Upper lobe of left lung (tissue), 6 donors: ENCODE results near the gene PRCC. TPM values are rescaled to one million over a fixed set of nuclear protein-coding genes. Genes with fewer than 3 reads are reported as not detected.

ENCODE experiments used
- ATAC-seq, 2 donors: fragments of 200-7000 bp; cut with Tn5 transposase; one replicate each; pipeline ENCODE4 v1.9.1; 2022; ENCODE audit warnings: mild to moderate bottlenecking in 2 of 2, moderate library complexity in 2 of 2; ENCODE audit not compliant: low FRiP score in 2 of 2
- DNase-seq, 2 donors: peaks; one replicate each; pipeline ENCODE4 v3.0.0-alpha.2; 2019 to 2020
- H3K27ac ChIP-seq, 4 donors: fragments of 200-600 bp; sonication (generic); one replicate each; pipeline ENCODE4 v1.5.1; 2016 to 2019
- H3K27me3 ChIP-seq, 4 donors: fragments of 200-600 bp; sonication (generic); one replicate each; pipeline ENCODE4 v1.5.1; 2017 to 2019
- H3K36me3 ChIP-seq, 4 donors: fragments of 200-600 bp; sonication (generic); one replicate each; pipeline ENCODE4 v1.5.1; 2016 to 2019
- H3K4me1 ChIP-seq, 4 donors: fragments of 200-600 bp; sonication (generic); one replicate each; pipeline ENCODE4 v1.5.1; 2018 to 2019
- H3K4me3 ChIP-seq, 4 donors: fragments of 200-600 bp; sonication (generic); one replicate each; pipeline ENCODE4 v1.5.1; 2017 to 2019; ENCODE audit warnings: mild to moderate bottlenecking in 2 of 4, moderate library complexity in 1 of 4
- H3K9me3 ChIP-seq, 4 donors: fragments of 200-600 bp; sonication (generic); one replicate each; pipeline ENCODE4 v1.5.1; 2018 to 2019
- EP300 ChIP-seq, 4 donors: sonication (generic); formaldehyde crosslinking; IDR thresholded peaks; one replicate each; pipeline ENCODE4 v1.5.1; 2017; ENCODE audit warnings: antibody characterized with exemption in 4 of 4, control low read depth in 2 of 4
- POLR2A ChIP-seq, 4 donors: fragments of 450-650 bp; IDR thresholded peaks; one replicate each; pipeline ENCODE4 v1.5.1; 2016 to 2017; ENCODE audit warnings: antibody characterized with exemption in 4 of 4, mild to moderate bottlenecking in 2 of 4
- POLR2AphosphoS5 ChIP-seq, 2 donors: sonication (generic); formaldehyde crosslinking; IDR thresholded peaks; one replicate each; pipeline ENCODE4 v1.5.1; 2017; ENCODE audit warnings: antibody characterized with exemption in 2 of 2
- WGBS, 2 donors: methylation state at CpG; one replicate each; pipeline ENCODE4 v1.1.5; 2017 to 2018; 5-methylcytosine and 5-hydroxymethylcytosine counted together
- total RNA-seq, 6 donors: library from RNA; depleted of rRNA in 4 of 6; stranded (reverse); fragments of >200 nt in 4 of 6; gene quantifications; one replicate each; pipeline versions ENCODE4 v1.1.0 to v1.2.1, GENCODE V29; 2016 to 2021
- TF ChIP-seq, protein P1 (sequence below), 6 experiments: fragments of 450-650 bp in 4 of 6; fragments of 200-600 bp in 2 of 6; sonication (generic) in 2 of 6; IDR thresholded peaks; one replicate each; pipeline ENCODE4 v1.5.1; 2016 to 2019; ENCODE audit warnings: antibody characterized with exemption in 6 of 6
- donor health status: DM: no; HTN: no; CAD: no; lungs with moderate emphysema.
- donor health status: DM: no; HTN: yes; CAD: no; lungs with severe emphysema.

PRCC gene
- total RNA-seq, 6 donors from 2014 or later, result 36.5 to 52.4 (median 40.8) TPM

- Histone ChIP-seq H3K4me1 (peaks cover 48 to 65% (median 51%) of the 10 kb centered on the region in 4 donors), H3K27me3 (no peaks in the 10 kb centered on the region), H3K27ac (peak overlapping the region in 1 of 4 donors; percentile 99), H3K4me3 (no peak overlapping the region), H3K9me3 (no peaks in the 10 kb centered on the region), H3K36me3 (peaks cover 10 to 35% (median 27%) of the 10 kb centered on the region in 4 donors)
- no peak for DNase-seq
- TF ChIP-seq EP300 (IDR thresholded peaks at IDR 0.05), result no peak
- no peak for TF ChIP-seq POLR2AphosphoS5 (IDR thresholded peaks at IDR 0.05)
- no peak for TF ChIP-seq POLR2A (IDR thresholded peaks at IDR 0.05)
- TF ChIP-seq, protein P1, sequence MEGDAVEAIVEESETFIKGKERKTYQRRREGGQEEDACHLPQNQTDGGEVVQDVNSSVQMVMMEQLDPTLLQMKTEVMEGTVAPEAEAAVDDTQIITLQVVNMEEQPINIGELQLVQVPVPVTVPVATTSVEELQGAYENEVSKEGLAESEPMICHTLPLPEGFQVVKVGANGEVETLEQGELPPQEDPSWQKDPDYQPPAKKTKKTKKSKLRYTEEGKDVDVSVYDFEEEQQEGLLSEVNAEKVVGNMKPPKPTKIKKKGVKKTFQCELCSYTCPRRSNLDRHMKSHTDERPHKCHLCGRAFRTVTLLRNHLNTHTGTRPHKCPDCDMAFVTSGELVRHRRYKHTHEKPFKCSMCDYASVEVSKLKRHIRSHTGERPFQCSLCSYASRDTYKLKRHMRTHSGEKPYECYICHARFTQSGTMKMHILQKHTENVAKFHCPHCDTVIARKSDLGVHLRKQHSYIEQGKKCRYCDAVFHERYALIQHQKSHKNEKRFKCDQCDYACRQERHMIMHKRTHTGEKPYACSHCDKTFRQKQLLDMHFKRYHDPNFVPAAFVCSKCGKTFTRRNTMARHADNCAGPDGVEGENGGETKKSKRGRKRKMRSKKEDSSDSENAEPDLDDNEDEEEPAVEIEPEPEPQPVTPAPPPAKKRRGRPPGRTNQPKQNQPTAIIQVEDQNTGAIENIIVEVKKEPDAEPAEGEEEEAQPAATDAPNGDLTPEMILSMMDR (IDR thresholded peaks at IDR 0.05), result no peak
- 83 to 86% methylated on average over 12 of the region's 14 CpGs for WGBS, 2 donors
- no peak for ATAC-seq
Observed at GRCh38 chr1:156743367-156744302, 23.7 kb upstream of the PRCC start.

- 72 to 74% methylated on average over 5 of the region's 12 CpGs for WGBS, 2 donors
- TF ChIP-seq POLR2AphosphoS5 (IDR thresholded peaks at IDR 0.05) (no peak), EP300 (IDR thresholded peaks at IDR 0.05) (no peak), POLR2A (IDR thresholded peaks at IDR 0.05) (no peak)
- TF ChIP-seq, protein P1 (IDR thresholded peaks at IDR 0.05), result no peak
- H3K9me3 ChIP-seq, result no peaks in the 10 kb centered on the region
- no peak for DNase-seq
- H3K4me1 ChIP-seq, result peaks cover 53 to 73% (median 58%) of the 10 kb centered on the region in 4 donors
- peak overlapping the region in 3 of 4 donors; percentile 44 to 99 (median 98) for H3K27ac ChIP-seq
- H3K27me3 ChIP-seq, result no peaks in the 10 kb centered on the region
- peaks cover 10 to 35% (median 27%) of the 10 kb centered on the region in 4 donors for H3K36me3 ChIP-seq
- H3K4me3 ChIP-seq, result no peak overlapping the region
- no peak for ATAC-seq
Observed at GRCh38 chr1:156744344-156744743, 23.0 kb upstream of the PRCC start.

DNA sequence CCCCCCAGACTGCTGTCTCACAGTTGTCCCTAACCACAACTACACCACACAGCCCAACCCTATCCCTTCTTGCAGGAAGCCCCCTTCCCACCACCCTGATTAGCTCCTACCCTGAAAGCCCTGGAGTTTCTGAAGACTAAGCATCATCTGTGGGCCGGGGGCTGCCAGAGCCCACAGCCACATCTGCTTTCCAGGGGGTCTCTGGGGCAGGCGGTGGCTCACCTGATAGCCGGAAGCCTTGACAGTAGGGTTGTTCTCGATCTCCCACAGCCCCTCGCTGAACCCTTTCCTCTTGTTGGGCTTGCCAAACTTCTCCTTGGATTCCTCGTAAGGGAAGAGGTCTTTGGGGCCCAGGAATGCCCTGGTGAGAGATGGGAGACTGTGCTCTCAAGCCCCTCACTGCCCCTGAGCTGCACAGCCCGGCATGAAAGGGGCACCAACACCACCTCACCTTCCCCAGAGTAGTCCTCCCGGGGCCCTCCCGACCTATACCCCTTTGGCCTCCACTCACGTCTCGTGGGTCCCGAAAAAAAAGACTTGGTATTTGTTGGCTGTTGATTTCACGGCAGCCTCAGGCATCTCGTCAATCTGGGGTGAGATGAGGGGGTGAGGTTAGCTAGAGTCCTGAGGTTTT is 22.4 kb upstream of the PRCC start:
- 78 to 81% methylated on average over 14 of the region's 14 CpGs for WGBS, 2 donors

DNA sequence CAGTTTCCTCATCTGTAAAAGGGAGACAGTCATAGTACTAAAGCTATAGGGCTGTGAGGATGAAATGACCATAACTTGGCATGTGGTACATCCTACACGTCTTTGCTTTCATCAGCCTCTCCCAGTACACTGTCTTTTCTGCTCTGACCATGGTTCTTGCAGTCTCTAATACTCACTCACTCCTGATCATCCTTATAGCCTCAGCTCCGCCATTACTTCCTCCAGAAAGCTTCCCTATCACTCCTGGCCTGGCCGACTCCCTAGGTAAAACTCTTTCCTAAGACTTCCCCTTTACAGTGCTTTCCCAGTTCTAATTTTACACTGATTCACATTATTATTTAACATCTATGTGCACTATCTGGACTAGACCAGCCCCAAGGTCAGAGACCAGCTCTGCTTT is 21.5 kb upstream of the PRCC start:
- TF ChIP-seq EP300 (IDR thresholded peaks at IDR 0.05) (no peak), POLR2A (IDR thresholded peaks at IDR 0.05) (no peak), POLR2AphosphoS5 (IDR thresholded peaks at IDR 0.05) (no peak)
- TF ChIP-seq, protein P1 (IDR thresholded peaks at IDR 0.05), result no peak
- Histone ChIP-seq H3K9me3 (no peaks in the 10 kb centered on the region), H3K36me3 (peaks cover 10 to 35% (median 27%) of the 10 kb centered on the region in 4 donors), H3K27me3 (no peaks in the 10 kb centered on the region), H3K4me1 (peaks cover 47 to 72% (median 61%) of the 10 kb centered on the region in 4 donors), H3K4me3 (peak overlapping the region in 1 of 4 donors; percentile 93), H3K27ac (peak overlapping the region; percentile 96 to 99 (median 98))
- no peak for DNase-seq
- WGBS, 2 donors, result 53 to 71% methylated on average over 3 of the region's 3 CpGs
- ATAC-seq, result no peak

More for the DNA sequence above, 22.4 kb upstream of the PRCC start:
- Histone ChIP-seq H3K9me3 (no peaks in the 10 kb centered on the region), H3K27ac (peak overlapping the region; percentile 10 to 99 (median 71)), H3K36me3 (peaks cover 10 to 35% (median 27%) of the 10 kb centered on the region in 4 donors), H3K4me3 (no peak overlapping the region), H3K4me1 (peaks cover 53 to 77% (median 62%) of the 10 kb centered on the region in 4 donors), H3K27me3 (no peaks in the 10 kb centered on the region)
- ATAC-seq, result no peak
- DNase-seq, result no peak
- TF ChIP-seq POLR2A (IDR thresholded peaks at IDR 0.05) (no peak), POLR2AphosphoS5 (IDR thresholded peaks at IDR 0.05) (no peak), EP300 (IDR thresholded peaks at IDR 0.05) (no peak)
- TF ChIP-seq, protein P1 (IDR thresholded peaks at IDR 0.05), result no peak
